ENCODE results near the gene DBNDD2.

Gene DBNDD2

DNA sequence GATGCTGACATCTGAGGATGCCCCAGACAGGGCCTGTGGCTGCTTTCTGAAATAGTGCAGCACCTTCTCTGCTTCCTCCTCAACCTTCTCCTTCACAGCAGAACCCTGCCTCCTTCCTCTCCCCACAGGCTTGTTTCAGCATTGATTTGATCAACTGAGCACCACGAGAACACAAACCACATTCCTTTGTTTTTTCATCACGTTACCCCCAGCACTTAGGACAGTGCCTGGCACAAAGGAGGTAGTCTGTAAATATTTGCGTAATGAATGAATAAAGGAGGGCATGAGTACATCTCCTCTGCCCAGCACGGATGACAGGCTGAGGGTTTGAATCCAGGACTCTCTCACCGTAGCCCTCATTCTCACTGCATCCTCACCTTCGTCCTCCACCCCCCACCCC lies 40.2 kb downstream of the DBNDD2 start:
- DNase-seq, result no peak

DNA sequence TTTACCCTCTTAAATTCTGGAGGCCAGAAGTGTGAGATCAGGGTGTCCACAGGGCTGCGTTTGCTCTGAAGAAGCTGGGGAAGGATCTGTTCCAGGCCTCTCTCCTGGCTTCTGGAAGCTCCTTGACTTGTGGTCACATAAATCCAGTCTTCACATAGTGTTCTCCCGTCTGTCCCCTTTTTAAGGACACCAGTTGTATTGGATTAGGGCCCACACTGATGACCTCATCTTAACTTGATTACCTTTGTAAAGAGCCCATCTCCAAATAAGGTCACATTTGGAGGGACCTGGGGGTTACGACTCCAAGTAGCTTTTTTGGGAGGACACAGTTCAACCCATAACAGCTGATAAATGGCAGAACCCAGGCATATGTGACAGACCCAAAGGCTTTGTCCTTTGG lies 41.4 kb downstream of the DBNDD2 start:
- no peak for DNase-seq

DNA sequence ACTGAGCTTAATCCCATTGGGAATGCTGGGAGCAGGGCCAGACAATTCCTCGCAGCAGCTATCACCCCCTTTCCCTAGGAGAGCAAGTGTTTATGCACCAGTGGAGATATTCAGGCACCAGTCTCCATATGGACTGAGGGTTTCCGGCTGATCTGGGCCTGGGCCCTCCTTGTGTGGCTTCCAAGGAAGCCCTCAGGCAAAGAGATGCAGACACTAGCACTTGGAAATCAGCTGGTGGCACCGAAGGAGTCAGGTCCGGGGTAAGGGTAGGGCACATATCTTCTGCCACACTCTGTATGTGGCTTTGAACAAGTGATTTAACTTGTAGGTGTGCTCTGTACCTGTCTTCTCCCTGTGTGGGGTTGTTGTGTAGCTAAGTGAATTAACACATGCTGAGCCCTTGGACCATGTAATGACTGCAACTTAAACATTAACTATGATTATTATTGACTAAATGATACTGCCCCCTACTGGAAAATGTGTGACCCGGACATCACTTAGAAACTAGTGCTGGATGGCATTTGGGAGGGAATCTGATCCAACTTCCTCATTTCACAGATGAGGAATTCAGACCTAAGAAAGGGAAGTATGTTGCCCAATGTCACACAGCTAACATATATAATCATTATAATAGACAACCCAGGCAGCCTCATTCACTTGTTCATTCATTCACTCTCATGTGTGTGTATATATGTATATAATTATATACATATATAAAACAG lies 42.2 kb downstream of the DBNDD2 start:
- DNase-seq, result peak in 1 of 56 donors; percentile 18

DNA sequence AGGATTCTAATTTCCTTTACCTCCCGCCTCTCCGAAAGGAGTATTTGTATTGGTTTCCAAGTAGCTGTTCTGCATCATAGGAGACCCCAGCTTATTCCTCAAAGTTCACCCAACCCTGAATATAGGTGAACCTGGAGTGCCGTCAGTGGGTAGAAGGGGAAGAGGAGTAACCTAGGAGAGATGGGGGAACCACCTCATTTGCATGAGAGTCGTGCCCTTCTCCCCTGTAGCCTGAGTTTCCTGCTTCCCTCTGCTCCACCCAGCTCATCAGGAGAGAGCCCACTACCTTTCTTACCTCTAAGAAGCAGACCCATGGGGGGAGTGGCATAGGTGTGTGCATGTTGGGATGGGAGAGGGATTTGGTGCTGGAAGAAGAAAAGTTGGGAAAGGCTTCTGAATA lies 44.1 kb downstream of the DBNDD2 start:
- no peak for DNase-seq

DNA sequence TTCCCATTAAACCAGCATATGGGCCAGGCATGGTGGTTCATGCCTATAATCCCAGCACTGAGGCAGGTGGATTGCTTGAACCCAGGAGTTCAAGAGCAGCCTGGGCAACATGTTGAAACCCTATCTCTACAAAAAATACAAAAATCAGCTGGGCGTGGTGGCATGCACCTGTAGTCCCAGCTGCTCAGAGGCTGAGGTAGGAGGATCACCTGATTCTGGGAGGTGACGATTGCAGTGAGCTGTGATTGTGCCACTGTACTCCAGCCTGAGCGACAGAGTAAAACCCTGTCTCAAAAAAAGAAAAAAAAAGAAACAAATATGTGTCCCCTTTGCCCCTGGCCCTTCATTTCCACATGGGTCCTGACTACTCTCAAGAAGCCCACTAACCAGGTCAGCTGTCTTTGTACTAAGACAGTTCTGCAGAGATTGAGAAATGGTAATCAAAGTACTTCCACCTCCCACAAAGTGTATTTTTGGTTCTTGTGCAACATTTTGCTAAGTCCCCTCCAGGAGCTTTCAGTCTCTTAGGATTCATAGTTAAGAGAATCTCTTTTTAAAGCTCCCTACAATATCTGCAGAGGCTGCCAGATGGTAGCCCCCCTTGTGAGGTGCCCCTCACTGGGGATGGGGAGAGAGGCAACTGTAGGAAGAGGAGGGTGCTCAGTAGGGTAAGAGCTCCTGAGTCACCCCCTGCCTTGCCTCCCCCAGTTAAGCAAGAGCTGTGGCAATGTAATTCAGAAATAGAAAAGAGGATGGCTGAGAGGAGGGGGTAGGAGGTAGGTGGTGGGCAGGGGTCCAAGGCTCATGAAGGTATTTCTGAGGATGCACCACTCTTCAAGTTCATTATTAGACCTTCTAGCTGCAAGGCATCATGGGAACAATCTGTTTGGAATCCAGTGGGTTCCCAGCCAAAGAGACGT lies 44.9 kb downstream of the DBNDD2 start:
- DNase-seq, result peak in 1 of 56 donors; percentile 12

DNA sequence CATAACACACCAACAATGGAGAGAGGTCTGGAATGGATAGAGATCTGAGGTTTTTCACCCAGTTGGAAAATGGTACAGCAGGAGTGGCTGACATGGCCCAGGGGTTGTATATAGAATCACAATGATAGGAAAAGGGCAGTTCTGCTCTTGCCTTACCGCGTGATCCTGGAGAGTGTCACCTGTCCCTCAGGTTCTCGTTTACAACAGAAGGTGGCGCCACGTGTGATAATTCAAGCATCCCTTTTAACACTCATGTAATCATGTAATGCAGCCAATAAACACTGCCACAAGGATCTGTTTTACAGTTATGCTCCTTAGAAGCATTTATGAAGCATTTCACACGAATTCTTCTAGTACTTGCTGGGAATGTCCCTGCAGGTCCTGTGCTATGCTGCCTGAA lies 48.5 kb downstream of the DBNDD2 start:
- no peak for DNase-seq

DNA sequence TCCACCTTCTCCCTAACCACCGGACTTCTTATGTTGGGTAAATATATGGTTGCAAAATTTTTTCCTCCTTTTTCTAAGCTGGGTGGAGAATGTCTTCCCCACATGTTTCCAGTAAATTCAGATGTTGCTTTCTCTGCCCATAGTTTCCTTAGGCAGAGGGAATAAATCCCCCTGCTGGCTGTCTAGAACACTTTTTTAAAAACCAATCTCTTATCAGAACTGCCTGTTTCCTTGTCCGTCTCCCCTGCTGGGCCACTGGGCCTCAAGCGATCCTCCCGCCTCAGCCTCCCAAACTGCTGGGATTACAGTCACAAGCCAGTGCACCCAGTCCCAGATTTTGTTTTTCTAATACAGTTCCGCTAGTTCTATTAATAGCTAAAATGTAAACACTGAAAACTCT lies 51.5 kb downstream of the DBNDD2 start:
- DNase-seq, result no peak

All from amygdala (tissue), 56 donors.